HUDEP-2 (cell line): ENCODE data around the gene TES.
"Not testable (repeated sequence)": the region's sequence is repeated elsewhere in the genome, so short reads cannot be mapped to it uniquely, and the experiment has no call there.

Experiments used
- DNase-seq, 76 experiments: peaks; one replicate each; lab custom pipeline; 2025; ENCODE audit not compliant: unreplicated experiment in 76 of 76; lab: John Stamatoyannopoulos, UW

TES gene

GRCh38 chr7:116277070-116277469 is 66.7 kb downstream of the TES start:
- DNase-seq = no peak

DNA sequence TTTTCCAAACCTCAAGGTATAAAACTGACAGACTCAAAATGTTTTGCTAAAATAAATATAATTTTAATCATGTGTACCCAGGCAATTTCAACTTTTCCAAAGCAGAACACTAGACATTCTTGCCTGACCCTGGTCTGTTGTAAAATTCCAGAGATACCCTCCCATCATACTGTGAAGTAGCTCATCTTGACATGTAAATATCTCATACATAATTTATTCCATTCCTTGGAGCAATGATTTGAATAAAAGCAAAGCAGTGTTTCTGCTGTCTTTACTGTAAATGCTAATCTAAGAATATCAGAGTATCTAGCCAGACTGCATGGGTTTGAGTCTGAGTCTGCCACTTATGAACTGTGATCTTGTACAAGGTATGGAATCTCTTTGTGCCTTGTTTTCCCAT is 68.9 kb downstream of the TES start:
- no peak for DNase-seq

DNA sequence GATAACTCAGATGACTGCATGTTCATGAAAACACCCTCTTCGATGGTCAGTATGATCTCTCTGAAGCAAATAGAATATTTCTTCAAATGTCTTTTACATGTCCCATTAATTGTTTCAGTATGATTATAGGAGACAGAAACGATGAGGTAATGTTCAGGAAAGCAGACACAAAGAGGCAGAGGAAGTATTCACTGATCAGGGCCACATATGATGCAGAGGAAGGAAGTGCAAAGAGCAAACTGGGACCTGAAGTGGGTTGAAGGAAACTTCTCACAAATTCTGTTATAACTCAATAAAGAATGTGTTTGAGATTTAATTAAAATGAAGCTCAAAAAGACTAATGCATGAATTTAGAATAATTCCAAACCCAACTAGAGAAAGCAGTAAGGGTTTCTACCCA is 70.5 kb downstream of the TES start:
- DNase-seq = no peak

GRCh38 chr7:116283595-116284204 is 73.4 kb downstream of the TES start:
- no peak for DNase-seq

- no peak for DNase-seq
Observed at GRCh38 chr7:116284390-116284789, 74.1 kb downstream of the TES start.

- no peak for DNase-seq
Observed at GRCh38 chr7:116285252-116285651, 74.9 kb downstream of the TES start.

DNA sequence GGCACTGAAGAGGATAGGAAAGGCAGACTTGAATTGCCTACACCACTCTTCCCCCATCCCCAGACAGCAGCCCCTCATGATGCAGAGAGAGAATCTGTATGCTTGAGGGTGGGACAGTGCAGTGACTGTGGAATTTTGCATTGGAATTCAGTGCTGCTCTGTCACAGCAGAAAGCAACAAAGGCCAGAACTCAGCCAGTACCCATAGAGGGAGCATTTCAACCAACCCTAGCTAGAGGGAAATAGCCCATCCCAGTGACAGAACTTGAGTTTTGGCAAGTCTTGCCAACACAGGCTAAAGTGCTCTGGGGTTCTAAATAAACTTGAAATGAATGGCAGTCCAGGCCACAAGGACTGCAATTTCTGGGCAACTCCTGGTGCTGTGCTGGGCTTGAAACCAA is 80.4 kb downstream of the TES start:
- DNase-seq = no peak

- no peak for DNase-seq
Observed at GRCh38 chr7:116291937-116292336, 81.6 kb downstream of the TES start.

DNA sequence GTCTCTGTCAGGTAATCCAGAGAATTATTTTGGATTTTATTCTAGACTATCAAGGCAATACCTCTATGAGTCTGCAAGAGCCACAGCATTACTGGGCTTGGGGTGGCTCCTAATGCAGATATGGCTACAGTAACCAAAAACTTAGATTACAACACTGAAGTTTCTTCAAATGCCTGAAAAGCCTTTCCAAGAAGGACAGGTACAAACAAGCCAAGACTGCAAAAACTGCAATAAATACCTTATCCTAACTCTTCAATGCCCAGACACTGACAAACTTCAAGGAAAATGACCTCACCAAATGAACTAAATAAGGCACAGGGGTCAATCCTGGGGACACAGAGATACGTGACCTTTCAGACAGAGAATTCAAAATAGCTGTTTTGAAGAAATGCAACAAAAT is 82.0 kb downstream of the TES start:
- no peak for DNase-seq

DNA sequence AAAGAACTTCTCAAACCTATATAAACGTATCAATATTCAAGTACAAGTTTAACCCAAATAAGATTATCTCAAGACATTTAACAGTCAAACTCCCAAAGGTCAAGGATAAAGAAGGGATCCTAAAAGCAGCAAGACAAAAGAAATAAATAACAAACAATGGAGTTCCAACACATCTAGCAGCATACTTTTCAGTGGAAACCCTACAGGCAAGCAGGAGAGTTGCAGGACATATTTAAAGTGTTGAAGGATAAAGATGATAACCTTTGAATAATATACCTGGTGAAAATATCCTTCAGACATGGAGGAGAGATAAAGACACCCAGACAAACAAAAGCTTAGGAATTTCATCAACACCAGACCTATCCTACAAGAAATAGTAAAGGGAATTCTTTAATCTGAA is 82.8 kb downstream of the TES start:
- DNase-seq = no peak

GRCh38 chr7:116293633-116294032 is 83.3 kb downstream of the TES start:
- no peak for DNase-seq

GRCh38 chr7:116295903-116296302 is 85.6 kb downstream of the TES start:
- DNase-seq = not testable (repeated sequence)

DNA sequence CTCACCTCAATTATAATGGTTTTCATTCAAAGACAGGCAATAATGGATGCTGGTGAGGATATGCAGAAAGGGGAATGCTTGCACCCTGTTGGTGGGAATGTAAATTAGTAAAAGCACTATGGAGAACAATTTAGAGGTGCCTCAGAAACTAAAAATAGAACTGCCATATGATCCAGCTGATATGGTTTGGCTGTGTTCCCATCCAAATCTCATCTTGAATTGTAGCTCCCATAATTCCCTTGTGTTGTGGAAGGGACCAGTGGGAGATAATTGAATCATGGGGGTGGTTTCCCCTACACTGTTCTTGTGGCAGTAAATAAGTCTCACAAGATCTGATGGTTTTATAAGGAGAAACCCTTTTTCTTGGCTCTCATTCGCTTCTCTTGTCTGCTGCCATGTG is 87.7 kb downstream of the TES start:
- DNase-seq = no peak

DNA sequence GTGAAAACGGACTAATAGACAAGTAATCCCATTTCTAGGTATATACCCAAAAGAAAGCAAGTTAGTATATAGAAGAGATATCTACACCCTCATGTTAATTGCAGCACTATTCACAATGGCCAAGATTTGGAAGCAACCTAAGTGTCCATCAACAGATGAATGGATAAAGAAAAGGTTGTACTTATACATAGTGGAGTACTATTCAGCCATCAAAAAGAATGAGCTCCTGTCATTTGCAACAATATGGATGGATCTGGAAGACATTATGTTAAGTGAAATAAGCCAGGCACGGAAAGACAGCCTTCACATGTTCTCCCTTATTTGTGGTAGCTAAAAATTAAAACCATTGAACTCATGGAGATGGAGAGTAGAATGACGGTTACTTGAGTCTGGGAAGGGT is 88.2 kb downstream of the TES start:
- DNase-seq = no peak

- DNase-seq = no peak
Observed at GRCh38 chr7:116305485-116306408, 95.4 kb downstream of the TES start.

DNA sequence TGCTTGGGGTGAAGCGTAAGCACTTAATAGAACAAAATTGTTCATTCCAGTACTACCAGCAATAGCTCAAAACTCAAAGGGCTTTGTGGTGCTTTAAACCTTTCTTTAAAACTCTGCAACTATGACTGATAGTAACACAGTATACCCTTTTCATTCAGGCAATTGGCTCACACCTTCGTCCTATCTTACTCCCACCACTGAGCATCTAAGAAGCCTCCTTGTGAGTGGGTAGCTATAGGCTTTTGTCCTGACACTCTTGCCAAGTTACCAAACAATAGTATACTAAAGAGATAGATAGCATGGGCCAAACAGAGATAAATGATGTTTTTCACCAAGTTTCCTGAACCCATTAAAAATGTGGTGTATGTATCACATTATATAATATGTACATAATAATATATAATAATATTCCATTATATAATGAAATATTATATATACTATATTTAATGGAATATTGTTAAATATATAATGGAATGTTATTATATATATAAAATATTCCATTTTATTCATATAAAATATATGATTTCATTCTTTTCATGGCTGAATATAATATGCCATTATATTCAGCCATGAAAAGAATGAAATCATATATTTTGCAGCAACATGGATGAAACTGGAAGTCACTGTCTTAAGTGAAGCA is 96.2 kb downstream of the TES start:
- DNase-seq = no peak

GRCh38 chr7:116307253-116307652 is 96.9 kb downstream of the TES start:
- DNase-seq = no peak
